ACC112 (cell line): Measurements from ENCODE around the gene SPATA32.

Experiments used
- H2AFZ ChIP-seq: fragments of 200-600 bp; sonication (generic); one replicate; pipeline ENCODE4 v1.6.0; 2017; ENCODE audit warnings: antibody characterized with exemption, low read length; ENCODE audit not compliant: unreplicated experiment
- H3K27ac ChIP-seq: fragments of 200-600 bp; sonication (generic); 2 replicates; pipeline ENCODE4 v1.5.1; 2014; ENCODE audit warnings: low read depth, mild to moderate bottlenecking, antibody characterized with exemption, low read length, moderate library complexity
- H3K27me3 ChIP-seq: fragments of 200-600 bp; sonication (generic); 2 replicates; pipeline ENCODE4 v1.6.1; 2014; ENCODE audit warnings: mild to moderate bottlenecking, antibody characterized with exemption, low read length, moderate library complexity, mixed read lengths; ENCODE audit not compliant: insufficient read depth
- H3K36me3 ChIP-seq: fragments of 200-600 bp; sonication (generic); 2 replicates; pipeline ENCODE4 v1.6.1; 2016; ENCODE audit warnings: mild to moderate bottlenecking, antibody characterized with exemption, low read length, moderate library complexity, mixed read lengths; ENCODE audit not compliant: insufficient read depth
- H3K4me1 ChIP-seq: fragments of 200-600 bp; sonication (generic); one replicate; pipeline ENCODE4 v1.6.1; 2016; ENCODE audit warnings: low read length, mixed read lengths; ENCODE audit not compliant: insufficient read depth, unreplicated experiment, control insufficient read depth
- H3K4me3 ChIP-seq: fragments of 200-600 bp; sonication (generic); 2 replicates; pipeline ENCODE4 v1.5.1; 2014; ENCODE audit warnings: mild to moderate bottlenecking, low read depth, low read length
- H3K79me2 ChIP-seq: fragments of 200-600 bp; sonication (generic); one replicate; pipeline ENCODE4 v1.6.0; 2016; ENCODE audit warnings: low read length; ENCODE audit not compliant: control insufficient read depth, unreplicated experiment, insufficient read depth

Gene SPATA32

GRCh38 chr17:45234641-45235415 lies 27.1 kb downstream of the SPATA32 start:
- H3K79me2 ChIP-seq, result no peaks in the 10 kb centered on the region
- H2AFZ ChIP-seq, result no peak overlapping the region
- no peak overlapping the region for H3K4me3 ChIP-seq
- no peaks in the 10 kb centered on the region for H3K27me3 ChIP-seq
- no peak overlapping the region for H3K27ac ChIP-seq
- H3K36me3 ChIP-seq, result no peaks in the 10 kb centered on the region
- peaks cover 18% of the 10 kb centered on the region for H3K4me1 ChIP-seq

- H3K79me2 ChIP-seq, result no peaks in the 10 kb centered on the region
- peaks cover 30% of the 10 kb centered on the region for H3K4me1 ChIP-seq
- no peaks in the 10 kb centered on the region for H3K27me3 ChIP-seq
- no peak overlapping the region for H3K27ac ChIP-seq
- H3K36me3 ChIP-seq, result no peaks in the 10 kb centered on the region
- H2AFZ ChIP-seq, result no peak overlapping the region
- no peak overlapping the region for H3K4me3 ChIP-seq
Measured at GRCh38 chr17:45233423-45233924, 28.4 kb downstream of the SPATA32 start.

GRCh38 chr17:45232514-45233422 lies 29.1 kb downstream of the SPATA32 start:
- Histone ChIP-seq H2AFZ (no peak overlapping the region), H3K36me3 (no peaks in the 10 kb centered on the region), H3K27me3 (no peaks in the 10 kb centered on the region), H3K4me3 (no peak overlapping the region), H3K27ac (no peak overlapping the region), H3K79me2 (no peaks in the 10 kb centered on the region), H3K4me1 (peaks cover 37% of the 10 kb centered on the region)

GRCh38 chr17:45231481-45232116 lies 30.3 kb downstream of the SPATA32 start:
- Histone ChIP-seq H3K27me3 (no peaks in the 10 kb centered on the region), H3K36me3 (no peaks in the 10 kb centered on the region), H3K4me3 (no peak overlapping the region), H3K4me1 (peaks cover 49% of the 10 kb centered on the region), H2AFZ (no peak overlapping the region), H3K79me2 (no peaks in the 10 kb centered on the region), H3K27ac (no peak overlapping the region)

GRCh38 chr17:45230787-45231480 lies 31.0 kb downstream of the SPATA32 start:
- no peak overlapping the region for H3K4me3 ChIP-seq
- H3K79me2 ChIP-seq, result no peaks in the 10 kb centered on the region
- peaks cover 56% of the 10 kb centered on the region for H3K4me1 ChIP-seq

GRCh38 chr17:45230410-45230786 lies 31.5 kb downstream of the SPATA32 start:
- no peak overlapping the region for H2AFZ ChIP-seq
- H3K27ac ChIP-seq, result peak overlapping the region; percentile 77; the same call in 1 of the 2 replicates
- H3K4me3 ChIP-seq, result no peak overlapping the region
- H3K27me3 ChIP-seq, result no peaks in the 10 kb centered on the region
- peaks cover 61% of the 10 kb centered on the region for H3K4me1 ChIP-seq
- H3K36me3 ChIP-seq, result no peaks in the 10 kb centered on the region
- no peaks in the 10 kb centered on the region for H3K79me2 ChIP-seq

More at GRCh38 chr17:45230787-45231480, 31.0 kb downstream of the SPATA32 start:
- H2AFZ ChIP-seq, result no peak overlapping the region
- H3K27me3 ChIP-seq, result no peaks in the 10 kb centered on the region
- peak overlapping the region; percentile 77; the same call in 1 of the 2 replicates for H3K27ac ChIP-seq
- H3K36me3 ChIP-seq, result no peaks in the 10 kb centered on the region

- peak overlapping the region; percentile 77 for H3K27ac ChIP-seq
- H3K36me3 ChIP-seq, result no peaks in the 10 kb centered on the region
- no peaks in the 10 kb centered on the region for H3K27me3 ChIP-seq
- H3K4me3 ChIP-seq, result no peak overlapping the region
- no peak overlapping the region for H2AFZ ChIP-seq
- peaks cover 66% of the 10 kb centered on the region for H3K4me1 ChIP-seq
- H3K79me2 ChIP-seq, result no peaks in the 10 kb centered on the region
Measured at GRCh38 chr17:45229681-45230409, 32.0 kb downstream of the SPATA32 start.

- peak overlapping the region; percentile 77 for H3K27ac ChIP-seq
Measured at GRCh38 chr17:45228763-45229539, 32.9 kb downstream of the SPATA32 start.

More at GRCh38 chr17:45228763-45229539, 32.9 kb downstream of the SPATA32 start:
- Histone ChIP-seq H3K79me2 (no peaks in the 10 kb centered on the region), H3K4me1 (peaks cover 68% of the 10 kb centered on the region), H3K27me3 (no peaks in the 10 kb centered on the region), H2AFZ (no peak overlapping the region), H3K36me3 (no peaks in the 10 kb centered on the region), H3K4me3 (peak overlapping the region; percentile 22; the same call in 1 of the 2 replicates)
